HEK293 (cell line): ENCODE measurements around the gene PTMA.
A peak's percentile ranks its signal among the peaks of the same experiment; 100 is the strongest.

ENCODE experiments used
- BCL11A ChIP-seq: fragments of 450-650 bp; formaldehyde crosslinking; IDR thresholded peaks from 2 replicates; pipeline ENCODE4 v1.5.1; 2016; ENCODE audit warnings: low read depth, missing biosample characterization, missing genetic modification characterization
- IKZF3 ChIP-seq: fragments of 450-650 bp; IDR thresholded peaks from 2 replicates; pipeline ENCODE4 v1.5.0; 2018; ENCODE audit warnings: missing biosample characterization, mild to moderate bottlenecking, missing genetic modification characterization, moderate library complexity
- RBAK ChIP-seq: fragments of 450-650 bp; formaldehyde crosslinking; IDR thresholded peaks from 2 replicates; pipeline ENCODE4 v1.5.1; 2016; ENCODE audit warnings: missing biosample characterization, missing genetic modification characterization
- SALL2 ChIP-seq: fragments of 450-650 bp; formaldehyde crosslinking; IDR thresholded peaks from 2 replicates; pipeline ENCODE4 v1.5.0; 2017; ENCODE audit warnings: missing biosample characterization, mild to moderate bottlenecking, missing genetic modification characterization, borderline replicate concordance
- SCRT2 ChIP-seq: fragments of 450-650 bp; formaldehyde crosslinking; IDR thresholded peaks from 2 replicates; pipeline ENCODE4 v1.5.1; 2016; ENCODE audit warnings: missing biosample characterization, missing genetic modification characterization
- SP7 ChIP-seq: fragments of 450-650 bp; formaldehyde crosslinking; IDR thresholded peaks from 2 replicates; pipeline ENCODE4 v1.5.1; 2016; ENCODE audit warnings: missing biosample characterization, missing genetic modification characterization
- TRIM28 ChIP-seq: IDR thresholded peaks from 2 replicates; pipeline ENCODE4 v1.6.1; 2011; ENCODE audit warnings: low read length, control low read depth, borderline replicate concordance
- YY1 ChIP-seq: fragments of 450-650 bp; formaldehyde crosslinking; IDR thresholded peaks from 2 replicates; pipeline ENCODE4 v1.5.1; 2018; ENCODE audit warnings: missing biosample characterization, missing genetic modification characterization
- ZBTB20 ChIP-seq: fragments of 450-650 bp; formaldehyde crosslinking; IDR thresholded peaks from 2 replicates; pipeline ENCODE4 v1.5.1; 2016; ENCODE audit warnings: missing biosample characterization, missing genetic modification characterization
- ZBTB7A ChIP-seq: fragments of 450-650 bp; formaldehyde crosslinking; IDR thresholded peaks from 2 replicates; pipeline ENCODE4 v1.5.1; 2016; ENCODE audit warnings: low read depth, missing biosample characterization, missing genetic modification characterization
- ZNF121 ChIP-seq: fragments of 450-650 bp; formaldehyde crosslinking; IDR thresholded peaks from 2 replicates; pipeline ENCODE4 v1.5.1; 2016; ENCODE audit warnings: missing biosample characterization, missing genetic modification characterization
- ZNF132 ChIP-seq: fragments of 450-650 bp; formaldehyde crosslinking; IDR thresholded peaks from 2 replicates; pipeline ENCODE4 v1.5.1; 2017; ENCODE audit warnings: missing biosample characterization, missing genetic modification characterization, borderline replicate concordance
- ZNF184 ChIP-seq: fragments of 450-650 bp; IDR thresholded peaks from 2 replicates; pipeline ENCODE4 v1.5.1; 2018; ENCODE audit warnings: missing biosample characterization, mild to moderate bottlenecking, missing genetic modification characterization
- ZNF221 ChIP-seq: fragments of 450-650 bp; formaldehyde crosslinking; IDR thresholded peaks from 2 replicates; pipeline ENCODE4 v1.5.1; 2017; ENCODE audit warnings: missing biosample characterization, missing genetic modification characterization, borderline replicate concordance
- ZNF266 ChIP-seq: fragments of 450-650 bp; formaldehyde crosslinking; IDR thresholded peaks from 2 replicates; pipeline ENCODE4 v1.5.1; 2016; ENCODE audit warnings: missing biosample characterization, missing genetic modification characterization, low read depth
- ZNF571 ChIP-seq: fragments of 450-650 bp; formaldehyde crosslinking; IDR thresholded peaks from 2 replicates; pipeline ENCODE4 v1.5.0; 2017; ENCODE audit warnings: missing biosample characterization, missing genetic modification characterization
- ZNF610 ChIP-seq: fragments of 450-650 bp; formaldehyde crosslinking; IDR thresholded peaks from 2 replicates; pipeline ENCODE4 v1.5.1; 2016; ENCODE audit warnings: missing biosample characterization, missing genetic modification characterization, borderline replicate concordance
- ZNF624 ChIP-seq: fragments of 450-650 bp; formaldehyde crosslinking; IDR thresholded peaks from 2 replicates; pipeline ENCODE4 v1.5.1; 2017; ENCODE audit warnings: missing biosample characterization, missing genetic modification characterization
- ZNF654 ChIP-seq: fragments of 450-650 bp; formaldehyde crosslinking; IDR thresholded peaks from 2 replicates; pipeline ENCODE4 v1.5.1; 2016; ENCODE audit warnings: low read depth, missing biosample characterization, missing genetic modification characterization
- ZNF658 ChIP-seq: fragments of 450-650 bp; formaldehyde crosslinking; IDR thresholded peaks from 2 replicates; pipeline ENCODE4; 2016; ENCODE audit warnings: missing biosample characterization, missing genetic modification characterization
- ZNF660 ChIP-seq: fragments of 450-650 bp; IDR thresholded peaks from 2 replicates; pipeline ENCODE4 v1.5.1; 2018; ENCODE audit warnings: missing biosample characterization, mild to moderate bottlenecking, missing genetic modification characterization
- ZNF677 ChIP-seq: fragments of 450-650 bp; IDR thresholded peaks from 2 replicates; pipeline ENCODE4 v1.5.0; 2018; ENCODE audit warnings: missing biosample characterization, mild to moderate bottlenecking, missing genetic modification characterization, moderate library complexity
- ZNF747 ChIP-seq: fragments of 450-650 bp; formaldehyde crosslinking; IDR thresholded peaks from 2 replicates; pipeline ENCODE4 v1.5.1; 2016; ENCODE audit warnings: missing biosample characterization, missing genetic modification characterization
- ZNF837 ChIP-seq: fragments of 450-650 bp; formaldehyde crosslinking; IDR thresholded peaks from 2 replicates; pipeline ENCODE4 v1.5.1; 2016; ENCODE audit warnings: missing biosample characterization, missing genetic modification characterization
- ZSCAN30 ChIP-seq: fragments of 450-650 bp; IDR thresholded peaks from 2 replicates; pipeline ENCODE4 v1.5.1; 2018; ENCODE audit warnings: missing biosample characterization, mild to moderate bottlenecking, missing genetic modification characterization, moderate library complexity
- ZXDB ChIP-seq: fragments of 450-650 bp; formaldehyde crosslinking; IDR thresholded peaks from 2 replicates; pipeline ENCODE4 v1.5.1; 2016; ENCODE audit warnings: missing biosample characterization, missing genetic modification characterization
- TF ChIP-seq, protein P1 (sequence below): sonication (generic); formaldehyde crosslinking; IDR thresholded peaks from 2 replicates; pipeline ENCODE4 v1.8.1; 2022; ENCODE audit warnings: mild to moderate bottlenecking, moderate library complexity, missing genetic modification reagents
- TF ChIP-seq, protein P2 (sequence below): fragments of 450-650 bp; formaldehyde crosslinking; IDR thresholded peaks from 2 replicates; pipeline ENCODE4 v1.5.1; 2016; ENCODE audit warnings: missing biosample characterization, missing genetic modification characterization
- TF ChIP-seq, protein P3 (sequence below): fragments of 450-650 bp; formaldehyde crosslinking; IDR thresholded peaks from 2 replicates; pipeline ENCODE4 v1.5.1; 2016; ENCODE audit warnings: missing biosample characterization, missing genetic modification characterization
- TF ChIP-seq, protein P4 (sequence below): fragments of 450-650 bp; IDR thresholded peaks from 2 replicates; pipeline ENCODE4 v1.5.1; 2018; ENCODE audit warnings: missing biosample characterization, mild to moderate bottlenecking, missing genetic modification characterization
- TF ChIP-seq, protein P5 (sequence below): fragments of 450-650 bp; formaldehyde crosslinking; IDR thresholded peaks from 2 replicates; pipeline ENCODE4 v1.5.1; 2017; ENCODE audit warnings: missing biosample characterization, missing genetic modification characterization

PTMA gene

DNA sequence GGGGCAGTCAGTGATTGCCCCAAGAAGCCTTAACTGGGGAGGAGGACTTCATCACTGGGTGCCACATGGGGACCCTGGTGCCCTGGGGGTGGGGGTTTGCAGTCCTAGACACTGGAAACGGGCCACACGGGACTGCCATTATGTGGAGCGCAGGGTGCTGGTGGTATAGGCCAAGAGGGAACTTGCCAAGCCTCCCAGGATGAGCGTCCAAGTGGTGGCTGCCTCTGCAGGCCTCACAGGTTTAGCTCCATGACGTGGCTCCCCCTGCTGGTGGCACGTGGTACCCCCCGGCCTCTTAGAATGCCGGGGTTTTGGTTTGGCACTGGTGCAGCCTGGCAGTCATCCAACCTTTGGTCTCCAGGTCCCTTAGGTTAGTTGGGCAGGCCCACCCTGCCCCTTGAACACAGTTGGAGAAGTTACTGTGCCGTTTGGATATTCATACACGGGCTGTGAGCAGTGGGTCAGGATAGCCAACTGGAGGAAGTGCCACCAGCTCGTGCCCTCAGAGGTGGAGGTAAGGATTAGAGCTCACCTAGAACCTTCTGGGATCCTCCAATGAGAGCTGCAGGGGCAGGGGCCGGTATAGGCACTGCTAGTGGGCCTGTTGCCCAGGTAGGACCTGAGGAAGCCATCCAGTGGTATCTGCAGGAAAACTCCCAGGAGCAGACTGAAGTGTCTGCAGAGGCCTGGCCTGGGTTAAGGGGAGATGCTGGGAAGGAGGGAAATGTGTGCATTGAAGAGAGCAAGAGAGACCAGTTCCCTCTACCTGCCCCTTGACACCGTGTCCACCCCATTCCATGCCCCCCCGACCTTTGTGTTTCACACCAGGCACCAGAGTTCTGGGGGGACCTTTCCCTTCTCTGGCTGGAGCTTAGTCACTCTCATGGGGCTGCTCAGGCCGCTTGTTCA is 5.7 kb downstream of the PTMA start (continued):
- TF ChIP-seq IKZF3 (tag by site-specific recombination), result peak; percentile 73
- TF ChIP-seq SCRT2 (tag by site-specific recombination), result peak; percentile 56; the same call in 1 of the 2 replicates
- TF ChIP-seq ZNF677 (tag by site-specific recombination), result no peak
- no peak for TF ChIP-seq ZNF658 (tag by site-specific recombination)
- TF ChIP-seq ZNF624 (tag by site-specific recombination), result no peak
- TF ChIP-seq RBAK (tag by site-specific recombination), result no peak
- TF ChIP-seq ZXDB, result peak; percentile 68
- no peak for TF ChIP-seq ZNF266 (tag by site-specific recombination)
- peak; percentile 97 for TF ChIP-seq BCL11A (tag by site-specific recombination)
- TF ChIP-seq, protein P1, sequence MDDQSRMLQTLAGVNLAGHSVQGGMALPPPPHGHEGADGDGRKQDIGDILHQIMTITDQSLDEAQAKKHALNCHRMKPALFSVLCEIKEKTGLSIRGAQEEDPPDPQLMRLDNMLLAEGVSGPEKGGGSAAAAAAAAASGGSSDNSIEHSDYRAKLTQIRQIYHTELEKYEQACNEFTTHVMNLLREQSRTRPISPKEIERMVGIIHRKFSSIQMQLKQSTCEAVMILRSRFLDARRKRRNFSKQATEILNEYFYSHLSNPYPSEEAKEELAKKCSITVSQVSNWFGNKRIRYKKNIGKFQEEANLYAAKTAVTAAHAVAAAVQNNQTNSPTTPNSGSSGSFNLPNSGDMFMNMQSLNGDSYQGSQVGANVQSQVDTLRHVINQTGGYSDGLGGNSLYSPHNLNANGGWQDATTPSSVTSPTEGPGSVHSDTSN (CRISPR knock-in tag), result no peak; the same call in 1 of the 2 replicates
- TF ChIP-seq, protein P2, sequence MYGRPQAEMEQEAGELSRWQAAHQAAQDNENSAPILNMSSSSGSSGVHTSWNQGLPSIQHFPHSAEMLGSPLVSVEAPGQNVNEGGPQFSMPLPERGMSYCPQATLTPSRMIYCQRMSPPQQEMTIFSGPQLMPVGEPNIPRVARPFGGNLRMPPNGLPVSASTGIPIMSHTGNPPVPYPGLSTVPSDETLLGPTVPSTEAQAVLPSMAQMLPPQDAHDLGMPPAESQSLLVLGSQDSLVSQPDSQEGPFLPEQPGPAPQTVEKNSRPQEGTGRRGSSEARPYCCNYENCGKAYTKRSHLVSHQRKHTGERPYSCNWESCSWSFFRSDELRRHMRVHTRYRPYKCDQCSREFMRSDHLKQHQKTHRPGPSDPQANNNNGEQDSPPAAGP (tag by site-specific recombination), result peak; percentile 82; the same call in 1 of the 2 replicates
- peak; percentile 30; the same call in 1 of the 2 replicates for TF ChIP-seq ZNF654 (tag by site-specific recombination)
- TF ChIP-seq SALL2 (tag by site-specific recombination), result no peak
- no peak for TF ChIP-seq ZNF571
- TF ChIP-seq TRIM28, result peak; percentile 67; the same call in 1 of the 2 replicates
- peak; percentile 81 for TF ChIP-seq ZNF660 (tag by site-specific recombination)
- TF ChIP-seq, protein P3, sequence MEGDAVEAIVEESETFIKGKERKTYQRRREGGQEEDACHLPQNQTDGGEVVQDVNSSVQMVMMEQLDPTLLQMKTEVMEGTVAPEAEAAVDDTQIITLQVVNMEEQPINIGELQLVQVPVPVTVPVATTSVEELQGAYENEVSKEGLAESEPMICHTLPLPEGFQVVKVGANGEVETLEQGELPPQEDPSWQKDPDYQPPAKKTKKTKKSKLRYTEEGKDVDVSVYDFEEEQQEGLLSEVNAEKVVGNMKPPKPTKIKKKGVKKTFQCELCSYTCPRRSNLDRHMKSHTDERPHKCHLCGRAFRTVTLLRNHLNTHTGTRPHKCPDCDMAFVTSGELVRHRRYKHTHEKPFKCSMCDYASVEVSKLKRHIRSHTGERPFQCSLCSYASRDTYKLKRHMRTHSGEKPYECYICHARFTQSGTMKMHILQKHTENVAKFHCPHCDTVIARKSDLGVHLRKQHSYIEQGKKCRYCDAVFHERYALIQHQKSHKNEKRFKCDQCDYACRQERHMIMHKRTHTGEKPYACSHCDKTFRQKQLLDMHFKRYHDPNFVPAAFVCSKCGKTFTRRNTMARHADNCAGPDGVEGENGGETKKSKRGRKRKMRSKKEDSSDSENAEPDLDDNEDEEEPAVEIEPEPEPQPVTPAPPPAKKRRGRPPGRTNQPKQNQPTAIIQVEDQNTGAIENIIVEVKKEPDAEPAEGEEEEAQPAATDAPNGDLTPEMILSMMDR (tag by site-specific recombination), result peak; percentile 98
- TF ChIP-seq SP7, result peak; percentile 45; the same call in 1 of the 2 replicates
- TF ChIP-seq, protein P4, sequence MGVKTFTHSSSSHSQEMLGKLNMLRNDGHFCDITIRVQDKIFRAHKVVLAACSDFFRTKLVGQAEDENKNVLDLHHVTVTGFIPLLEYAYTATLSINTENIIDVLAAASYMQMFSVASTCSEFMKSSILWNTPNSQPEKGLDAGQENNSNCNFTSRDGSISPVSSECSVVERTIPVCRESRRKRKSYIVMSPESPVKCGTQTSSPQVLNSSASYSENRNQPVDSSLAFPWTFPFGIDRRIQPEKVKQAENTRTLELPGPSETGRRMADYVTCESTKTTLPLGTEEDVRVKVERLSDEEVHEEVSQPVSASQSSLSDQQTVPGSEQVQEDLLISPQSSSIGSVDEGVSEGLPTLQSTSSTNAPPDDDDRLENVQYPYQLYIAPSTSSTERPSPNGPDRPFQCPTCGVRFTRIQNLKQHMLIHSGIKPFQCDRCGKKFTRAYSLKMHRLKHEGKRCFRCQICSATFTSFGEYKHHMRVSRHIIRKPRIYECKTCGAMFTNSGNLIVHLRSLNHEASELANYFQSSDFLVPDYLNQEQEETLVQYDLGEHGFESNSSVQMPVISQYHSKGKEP (tag by site-specific recombination), result peak; percentile 73
- no peak for TF ChIP-seq ZNF747 (tag by site-specific recombination)
- TF ChIP-seq ZNF132 (tag by site-specific recombination), result no peak
- TF ChIP-seq ZNF121, result 0 out of 2 replicates have a peak, but pooled peaks have one; percentile 34
- TF ChIP-seq ZNF221 (tag by site-specific recombination), result no peak
- TF ChIP-seq ZSCAN30, result peak; percentile 92
- TF ChIP-seq ZBTB20 (tag by site-specific recombination), result peak; percentile 66; the same call in 1 of the 2 replicates
- TF ChIP-seq ZBTB7A (tag by site-specific recombination), result no peak
- TF ChIP-seq YY1, result peak; percentile 55; the same call in 1 of the 2 replicates
- TF ChIP-seq ZNF184, result 0 out of 2 replicates have a peak, but pooled peaks have one; percentile 34
- 0 out of 2 replicates have a peak, but pooled peaks have one; percentile 42 for TF ChIP-seq ZNF837 (tag by site-specific recombination)
- peak; percentile 64; the same call in 1 of the 2 replicates for TF ChIP-seq ZNF610 (tag by site-specific recombination)
- TF ChIP-seq, protein P5, sequence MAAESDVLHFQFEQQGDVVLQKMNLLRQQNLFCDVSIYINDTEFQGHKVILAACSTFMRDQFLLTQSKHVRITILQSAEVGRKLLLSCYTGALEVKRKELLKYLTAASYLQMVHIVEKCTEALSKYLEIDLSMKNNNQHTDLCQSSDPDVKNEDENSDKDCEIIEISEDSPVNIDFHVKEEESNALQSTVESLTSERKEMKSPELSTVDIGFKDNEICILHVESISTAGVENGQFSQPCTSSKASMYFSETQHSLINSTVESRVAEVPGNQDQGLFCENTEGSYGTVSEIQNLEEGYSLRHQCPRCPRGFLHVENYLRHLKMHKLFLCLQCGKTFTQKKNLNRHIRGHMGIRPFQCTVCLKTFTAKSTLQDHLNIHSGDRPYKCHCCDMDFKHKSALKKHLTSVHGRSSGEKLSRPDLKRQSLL (tag by site-specific recombination), result peak; percentile 56
